WERI-Rb-1 (cell line): ENCODE data around the gene CENPM.

Experiments
- DNase-seq: peaks from one replicate; pipeline ENCODE4 v3.0.0-alpha.2; 2020
- H3K27ac ChIP-seq: fragments of 250-450 bp; sonication (Bioruptor Pico); 2 replicates; pipeline ENCODE4 v1.5.1; 2020; ENCODE audit warnings: mild to moderate bottlenecking, moderate library complexity
- H3K27me3 ChIP-seq: fragments of 250-450 bp; sonication (Bioruptor Pico); 2 replicates; pipeline ENCODE4 v1.5.1; 2021; ENCODE audit warnings: mild to moderate bottlenecking, low read depth, moderate library complexity; ENCODE audit not compliant: insufficient read depth, severe bottlenecking
- H3K36me3 ChIP-seq: fragments of 250-450 bp; sonication (Bioruptor Pico); 2 replicates; pipeline ENCODE4 v1.5.1; 2020; ENCODE audit warnings: mild to moderate bottlenecking, moderate library complexity
- H3K4me3 ChIP-seq: 2 replicates; pipeline ENCODE4 v1.5.1; 2011; ENCODE audit warnings: low read depth, mild to moderate bottlenecking, control low read depth, low read length
- H3K9me3 ChIP-seq: fragments of 250-450 bp; sonication (Bioruptor Pico); 2 replicates; pipeline ENCODE4 v1.5.1; 2021; ENCODE audit warnings: mild to moderate bottlenecking, moderate library complexity; ENCODE audit not compliant: severe bottlenecking
- CTCF ChIP-seq: IDR thresholded peaks from 2 replicates; pipeline ENCODE4 v1.5.1; 2011; ENCODE audit warnings: low read depth, mild to moderate bottlenecking, control low read depth, inconsistent platforms, low read length

Gene CENPM

GRCh38 chr22:41923595-41924276 is 23.2 kb downstream of the CENPM start:
- Histone ChIP-seq H3K36me3 (no peaks in the 10 kb centered on the region), H3K27ac (no peak overlapping the region), H3K9me3 (no peaks in the 10 kb centered on the region), H3K4me3 (no peak overlapping the region), H3K27me3 (no peaks in the 10 kb centered on the region)
- no peak for TF ChIP-seq CTCF
- no peak for DNase-seq

DNA sequence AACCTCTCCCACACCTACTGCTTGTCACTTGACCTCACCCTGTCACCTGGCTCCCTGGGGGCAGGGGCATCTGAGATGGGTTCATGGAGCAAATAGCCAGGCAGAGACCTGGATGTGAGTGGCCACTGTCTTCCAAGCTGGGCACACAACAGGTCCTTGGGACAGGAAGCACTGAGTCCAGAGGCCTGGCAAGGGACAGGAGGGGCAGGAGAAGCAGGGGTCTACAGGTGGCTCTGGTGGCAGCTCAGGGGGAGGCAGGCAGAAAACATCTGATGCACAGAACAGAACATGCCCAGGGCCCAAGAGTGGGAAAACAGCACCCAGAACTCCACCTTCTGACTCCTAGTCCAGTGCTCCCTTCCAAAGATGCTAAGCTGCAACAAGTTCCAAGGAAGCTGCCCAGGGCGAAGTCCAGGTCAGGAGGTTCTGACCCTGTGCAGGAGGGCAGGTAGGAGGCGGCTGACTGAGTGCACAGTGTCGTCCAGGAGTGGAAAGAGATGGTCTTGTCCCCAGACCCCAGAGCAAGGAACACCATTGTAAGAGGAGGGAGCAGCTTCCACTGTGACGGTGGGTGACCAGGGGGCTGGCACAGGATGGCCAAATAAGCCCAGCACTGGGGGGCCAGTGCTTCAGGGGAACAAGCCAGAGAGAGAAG is 23.9 kb downstream of the CENPM start:
- H3K9me3 ChIP-seq, result no peaks in the 10 kb centered on the region
- no peak for DNase-seq
- H3K36me3 ChIP-seq, result no peaks in the 10 kb centered on the region
- H3K27me3 ChIP-seq, result no peaks in the 10 kb centered on the region
- H3K4me3 ChIP-seq, result no peak overlapping the region
- no peak overlapping the region for H3K27ac ChIP-seq
- TF ChIP-seq CTCF, result no peak

GRCh38 chr22:41922328-41922727 is 24.6 kb downstream of the CENPM start:
- peaks cover 6% of the 10 kb centered on the region for H3K27me3 ChIP-seq
- H3K27ac ChIP-seq, result no peak overlapping the region
- no peaks in the 10 kb centered on the region for H3K36me3 ChIP-seq
- H3K4me3 ChIP-seq, result no peak overlapping the region
- DNase-seq, result no peak
- H3K9me3 ChIP-seq, result no peaks in the 10 kb centered on the region
- TF ChIP-seq CTCF, result no peak

DNA sequence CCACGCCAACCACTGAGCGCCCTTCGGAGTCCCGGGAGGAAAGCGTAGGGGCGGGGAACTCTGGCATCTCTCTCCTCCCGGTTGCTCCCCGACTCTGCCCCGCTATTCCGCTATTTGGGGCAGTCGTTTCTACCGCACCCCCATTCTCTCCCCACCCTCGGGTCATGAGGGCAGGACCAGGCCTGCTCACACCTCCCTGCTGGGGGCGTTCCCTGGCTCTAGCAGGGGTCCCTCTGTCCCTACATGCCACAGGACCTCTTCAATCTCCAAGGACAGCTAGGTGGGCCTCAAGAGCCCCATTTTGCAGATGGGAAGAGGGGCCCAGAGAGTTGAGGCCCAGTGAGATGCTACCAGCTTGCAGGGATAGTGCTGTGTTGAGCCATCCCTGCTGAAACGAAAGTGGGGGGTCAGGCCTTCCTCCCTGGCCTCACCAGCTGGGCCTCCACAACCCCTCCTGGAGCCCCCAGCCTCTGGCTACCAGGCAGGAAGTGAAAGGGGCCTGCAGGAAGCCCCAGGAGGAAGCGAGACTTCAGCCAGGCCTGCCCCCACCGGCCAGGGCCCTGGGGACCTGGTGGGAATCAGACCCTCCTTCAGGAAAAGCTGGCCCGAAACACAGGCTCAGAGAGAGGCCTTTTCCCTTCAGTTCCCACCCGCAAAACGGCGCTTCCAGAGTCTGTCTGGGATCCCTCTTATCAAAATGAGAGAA is 26.5 kb downstream of the CENPM start:
- peaks cover 20% of the 10 kb centered on the region for H3K27me3 ChIP-seq
- no peaks in the 10 kb centered on the region for H3K36me3 ChIP-seq
- H3K4me3 ChIP-seq, result no peak overlapping the region
- no peaks in the 10 kb centered on the region for H3K9me3 ChIP-seq
- no peak overlapping the region for H3K27ac ChIP-seq
- TF ChIP-seq CTCF, result no peak
- no peak for DNase-seq

DNA sequence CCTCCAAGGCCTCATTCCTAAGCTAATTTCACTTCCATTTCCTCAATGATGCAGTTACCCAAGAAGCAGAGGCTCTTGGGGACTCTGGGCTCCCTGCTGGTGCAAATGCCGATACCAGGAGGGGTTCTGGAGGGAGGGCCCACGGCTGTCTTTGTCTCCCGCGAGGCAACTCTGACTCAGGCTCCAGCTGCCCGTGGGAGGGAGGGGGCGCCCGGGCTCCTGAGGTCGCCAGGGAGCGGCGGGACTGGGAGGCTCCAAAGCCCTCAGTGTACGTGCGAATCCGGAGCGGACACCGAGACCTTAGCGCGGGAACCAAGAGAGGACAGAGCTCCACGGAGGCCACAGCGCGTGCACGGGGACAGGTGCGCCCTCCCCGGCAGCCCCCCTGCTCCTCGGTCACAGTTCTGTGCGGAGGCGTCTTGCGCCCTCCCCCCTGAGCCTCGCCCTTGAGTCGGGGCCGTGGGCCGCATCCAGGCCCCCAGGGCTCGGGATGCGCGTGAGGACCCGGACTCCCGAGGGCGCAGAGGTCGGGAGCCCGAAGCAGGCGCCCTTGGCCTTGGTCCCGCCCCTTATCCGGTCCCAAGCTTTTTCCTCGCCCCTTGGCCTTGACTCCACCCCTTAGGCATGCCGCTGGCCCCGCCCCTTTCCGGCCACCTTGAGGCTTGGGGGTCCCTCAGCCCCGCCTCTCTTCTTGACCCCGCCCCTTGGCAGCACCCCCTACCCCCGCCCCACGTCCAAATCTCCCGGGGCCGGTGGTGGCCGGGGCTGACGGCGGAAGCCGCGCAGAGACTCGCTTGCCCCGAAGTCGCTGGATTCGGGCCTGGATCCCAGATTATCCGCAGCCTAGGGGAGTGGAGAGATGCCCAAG is 27.4 kb downstream of the CENPM start:
- Histone ChIP-seq H3K27me3 (peaks cover 26% of the 10 kb centered on the region), H3K4me3 (peak overlapping the region; percentile 17), H3K36me3 (no peaks in the 10 kb centered on the region), H3K9me3 (no peaks in the 10 kb centered on the region), H3K27ac (no peak overlapping the region)
- DNase-seq, result peak; percentile 53
- no peak for TF ChIP-seq CTCF
